ENCODE measurements around the gene DNAJB14.

DNAJB14 gene

GRCh38 chr4:99886146-99886545 is 60.3 kb downstream of the DNAJB14 start:
- TF ChIP-seq EP300 (IDR thresholded peaks at IDR 0.05; ENCODE audit: borderline replicate concordance) (no peak), USF1 (IDR thresholded peaks at IDR 0.05) (no peak), TEAD4 (IDR thresholded peaks at IDR 0.05) (no peak), EGR1 (IDR thresholded peaks at IDR 0.05) (no peak), CEBPB (IDR thresholded peaks at IDR 0.05) (no peak), NFIC (IDR thresholded peaks at IDR 0.05) (no peak), REST (IDR thresholded peaks at IDR 0.05; ENCODE audit: low read depth) (no peak), ZBTB7A (IDR thresholded peaks at IDR 0.05; ENCODE audit: low read depth) (no peak), FOXM1 (IDR thresholded peaks at IDR 0.05; ENCODE audit: borderline replicate concordance, low read depth) (no peak), CREB1 (IDR thresholded peaks at IDR 0.05; ENCODE audit: low read depth) (no peak), RAD21 (IDR thresholded peaks at IDR 0.05; ENCODE audit: low read depth) (no peak), TCF12 (IDR thresholded peaks at IDR 0.05; ENCODE audit: low read depth) (no peak), MAX (IDR thresholded peaks at IDR 0.05) (no peak), YY1 (IDR thresholded peaks at IDR 0.05; ENCODE audit: low read depth) (no peak), TAF1 (IDR thresholded peaks at IDR 0.05; ENCODE audit: low read depth) (no peak)

GRCh38 chr4:99885687-99886086 is 60.7 kb downstream of the DNAJB14 start:
- TF ChIP-seq EP300 (IDR thresholded peaks at IDR 0.05; ENCODE audit: borderline replicate concordance) = no peak
- no peak for TF ChIP-seq REST (IDR thresholded peaks at IDR 0.05; ENCODE audit: low read depth)
- no peak for TF ChIP-seq CREB1 (IDR thresholded peaks at IDR 0.05; ENCODE audit: low read depth)
- no peak for TF ChIP-seq CEBPB (IDR thresholded peaks at IDR 0.05)
- no peak for TF ChIP-seq NFIC (IDR thresholded peaks at IDR 0.05)

GRCh38 chr4:99885063-99885664 is 61.3 kb downstream of the DNAJB14 start:
- no peak for TF ChIP-seq CREB1 (IDR thresholded peaks at IDR 0.05; ENCODE audit: low read depth)
- TF ChIP-seq RAD21 (IDR thresholded peaks at IDR 0.05; ENCODE audit: low read depth) = peak; percentile 69

- no peak for TF ChIP-seq REST (IDR thresholded peaks at IDR 0.05; ENCODE audit: low read depth)
Measured at GRCh38 chr4:99879458-99879857, 67.0 kb downstream of the DNAJB14 start.

- TF ChIP-seq USF1 (IDR thresholded peaks at IDR 0.05) (no peak), TAF1 (IDR thresholded peaks at IDR 0.05; ENCODE audit: low read depth) (no peak), NFIC (IDR thresholded peaks at IDR 0.05) (no peak), TEAD4 (IDR thresholded peaks at IDR 0.05) (no peak)
Measured at GRCh38 chr4:99878604-99879003, 67.8 kb downstream of the DNAJB14 start.

GRCh38 chr4:99876946-99877345 is 69.5 kb downstream of the DNAJB14 start:
- TF ChIP-seq YY1 (IDR thresholded peaks at IDR 0.05; ENCODE audit: low read depth) = no peak

Data from Ishikawa (cell line).